Natural killer cell (primary cell): ENCODE results near the gene CMPK1. TPM values are rescaled to one million over a fixed set of nuclear protein-coding genes. Genes with fewer than 3 reads are reported as not detected.

ENCODE experiments used
- ATAC-seq, 3 donors: fragments of 150-1000 bp in 2 of 3; fragments of 200-7000 bp in 1 of 3; cut with Tn5 transposase; 1 replicate in 1 of 3; 2 replicates in 2 of 3; pipeline ENCODE4 v1.10.0; 2021; ENCODE audit warnings: mild to moderate bottlenecking in 2 of 3, moderate library complexity in 2 of 3
- DNase-seq, 2 donors: peaks; one replicate each; pipeline versions ENCODE4 v3.0.0 to v3.0.0-alpha.2; 2013 to 2021; ENCODE audit warnings: mixed read lengths in 1 of 2
- H3K27ac ChIP-seq: one replicate; pipeline ENCODE4 v1.5.1; 2013; ENCODE audit warnings: mild to moderate bottlenecking, low read length
- H3K27me3 ChIP-seq: one replicate; pipeline ENCODE4 v1.6.1; 2013; ENCODE audit warnings: low read length; ENCODE audit not compliant: control insufficient read depth, insufficient read depth
- H3K36me3 ChIP-seq: one replicate; pipeline ENCODE4 v1.6.1; 2013; ENCODE audit warnings: low read length; ENCODE audit not compliant: control insufficient read depth, insufficient read depth
- H3K4me1 ChIP-seq: one replicate; pipeline ENCODE4 v1.6.1; 2013; ENCODE audit warnings: low read length; ENCODE audit not compliant: control insufficient read depth, insufficient read depth
- H3K4me3 ChIP-seq: one replicate; pipeline ENCODE4 v1.5.1; 2013; ENCODE audit warnings: low read length
- H3K9me3 ChIP-seq: one replicate; pipeline ENCODE4 v1.6.1; 2013; ENCODE audit warnings: low read length; ENCODE audit not compliant: control insufficient read depth, insufficient read depth
- H3K27ac Mint-ChIP-seq, 2 donors: one replicate each; pipeline ENCODE4 v1.8.0; 2022; ENCODE audit warnings: mild to moderate bottlenecking in 2 of 2, mixed read lengths in 2 of 2, moderate library complexity in 1 of 2
- H3K27me3 Mint-ChIP-seq, 2 donors: one replicate each; pipeline ENCODE4 v1.8.0; 2022; ENCODE audit warnings: low read depth in 2 of 2, mixed read lengths in 2 of 2
- H3K36me3 Mint-ChIP-seq: one replicate; pipeline ENCODE4 v1.8.0; 2022; ENCODE audit warnings: mixed read lengths
- H3K4me1 Mint-ChIP-seq, 2 donors: one replicate each; pipeline ENCODE4 v1.8.0; 2022; ENCODE audit warnings: mixed read lengths in 2 of 2
- H3K4me3 Mint-ChIP-seq: one replicate; pipeline ENCODE4 v1.8.0; 2022; ENCODE audit warnings: mild to moderate bottlenecking, moderate library complexity, mixed read lengths
- H3K9me3 Mint-ChIP-seq, 2 donors: one replicate each; pipeline ENCODE4 v1.8.0; 2022; ENCODE audit warnings: mixed read lengths in 2 of 2
- WGBS: methylation state at CpG from one replicate; pipeline ENCODE4 v1.1.7; 2013; ENCODE audit warnings: missing lambda C conversion rate; ENCODE audit not compliant: insufficient coverage; 5-methylcytosine and 5-hydroxymethylcytosine counted together
- intact Hi-C: fragments of 100-400 bp; cut with micrococcal nuclease; formaldehyde crosslinking; loops from one replicate; pipeline ENCODE4 v1.14.2; 2022
- total RNA-seq, 4 donors: library from RNA; stranded (reverse); fragments of 120-200 nt in 1 of 4; gene quantifications; one replicate each; pipeline versions ENCODE4 v1.2.3 to v1.2.4, GENCODE V29; 2013 to 2022
- TF ChIP-seq, protein P1 (sequence below): fragments of 200-600 bp; IDR thresholded peaks from one replicate; pipeline ENCODE4 v1.8.0; 2022; ENCODE audit warnings: antibody characterized with exemption

The CMPK1 gene
- total RNA-seq, 3 donors from 2014 or later (not counting 1 experiment from before 2014, with no cell fraction given): 70.6 to 76.1 (median 74.1) TPM

DNA sequence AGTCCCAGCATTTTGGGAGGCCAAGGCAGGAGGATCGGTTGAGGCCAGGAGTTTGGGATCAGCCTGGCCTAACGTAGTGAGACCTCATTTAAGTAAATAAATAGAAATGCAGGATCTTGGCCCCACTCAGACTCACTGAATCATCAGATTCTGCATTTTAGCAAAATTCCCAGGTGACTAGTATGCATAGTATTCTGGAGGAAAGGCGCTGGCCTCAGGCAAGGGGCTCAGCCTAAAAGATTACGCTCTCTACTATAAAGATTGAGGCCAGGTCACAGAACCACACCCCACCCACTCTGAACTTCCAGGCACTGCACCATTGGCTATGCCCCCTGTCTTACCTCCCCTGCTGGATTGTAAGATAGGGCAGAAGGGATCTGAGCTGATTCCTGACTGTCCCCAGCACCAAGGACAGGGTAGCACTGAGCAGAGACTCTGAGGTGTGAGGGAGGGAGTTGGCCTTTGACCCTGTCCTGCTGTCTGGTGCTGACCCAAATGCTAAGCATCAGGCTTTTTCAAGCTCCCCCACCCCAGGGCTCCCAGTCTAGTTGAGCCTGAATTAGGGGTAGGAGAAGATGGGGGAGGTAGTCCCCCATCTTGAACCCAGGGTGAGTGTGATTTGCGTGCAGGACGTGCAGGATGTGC lies 85.2 kb downstream of the CMPK1 start:
- no peak for DNase-seq
- H3K27ac ChIP-seq: no peak overlapping the region
- no peak overlapping the region for H3K4me3 Mint-ChIP-seq
- TF ChIP-seq, protein P1, sequence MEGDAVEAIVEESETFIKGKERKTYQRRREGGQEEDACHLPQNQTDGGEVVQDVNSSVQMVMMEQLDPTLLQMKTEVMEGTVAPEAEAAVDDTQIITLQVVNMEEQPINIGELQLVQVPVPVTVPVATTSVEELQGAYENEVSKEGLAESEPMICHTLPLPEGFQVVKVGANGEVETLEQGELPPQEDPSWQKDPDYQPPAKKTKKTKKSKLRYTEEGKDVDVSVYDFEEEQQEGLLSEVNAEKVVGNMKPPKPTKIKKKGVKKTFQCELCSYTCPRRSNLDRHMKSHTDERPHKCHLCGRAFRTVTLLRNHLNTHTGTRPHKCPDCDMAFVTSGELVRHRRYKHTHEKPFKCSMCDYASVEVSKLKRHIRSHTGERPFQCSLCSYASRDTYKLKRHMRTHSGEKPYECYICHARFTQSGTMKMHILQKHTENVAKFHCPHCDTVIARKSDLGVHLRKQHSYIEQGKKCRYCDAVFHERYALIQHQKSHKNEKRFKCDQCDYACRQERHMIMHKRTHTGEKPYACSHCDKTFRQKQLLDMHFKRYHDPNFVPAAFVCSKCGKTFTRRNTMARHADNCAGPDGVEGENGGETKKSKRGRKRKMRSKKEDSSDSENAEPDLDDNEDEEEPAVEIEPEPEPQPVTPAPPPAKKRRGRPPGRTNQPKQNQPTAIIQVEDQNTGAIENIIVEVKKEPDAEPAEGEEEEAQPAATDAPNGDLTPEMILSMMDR: no peak
- WGBS: 94% methylated on average over 6 of the region's 6 CpGs
- no peaks in the 10 kb centered on the region for H3K9me3 Mint-ChIP-seq
- peaks cover 36 to 40% of the 10 kb centered on the region in 2 donors for H3K27me3 Mint-ChIP-seq
- H3K4me1 ChIP-seq: peaks cover 2% of the 10 kb centered on the region
- peaks cover 0 to 11% of the 10 kb centered on the region in 2 donors for H3K4me1 Mint-ChIP-seq
- H3K4me3 ChIP-seq: no peak overlapping the region
- H3K36me3 Mint-ChIP-seq: no peaks in the 10 kb centered on the region
- H3K27me3 ChIP-seq: peaks cover 17% of the 10 kb centered on the region
- no peaks in the 10 kb centered on the region for H3K9me3 ChIP-seq
- intact Hi-C loops: no loop called here
- no peaks in the 10 kb centered on the region for H3K36me3 ChIP-seq
- H3K27ac Mint-ChIP-seq: no peak overlapping the region
- ATAC-seq: no peak

DNA sequence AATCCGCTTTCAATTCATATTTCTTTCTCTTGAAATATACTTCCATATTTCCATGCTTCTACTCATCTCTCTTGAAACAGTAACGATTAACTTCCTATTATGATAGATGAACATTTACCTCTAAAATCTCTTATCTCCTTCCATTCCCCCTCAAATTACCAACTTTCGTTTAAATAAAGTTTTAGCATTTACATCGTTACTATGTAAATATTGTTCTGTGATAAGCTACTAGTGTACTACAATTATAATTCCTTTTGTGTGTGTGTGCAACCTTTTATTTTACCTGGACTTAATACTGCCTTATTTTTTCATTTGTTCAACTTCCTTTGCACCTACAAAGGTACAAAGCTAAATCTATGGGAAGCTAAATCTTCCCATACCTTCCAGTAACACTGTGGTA lies 87.0 kb downstream of the CMPK1 start:
- Histone ChIP-seq H3K27ac (no peak overlapping the region), H3K27me3 (peaks cover 10% of the 10 kb centered on the region), H3K4me1 (peaks cover 2% of the 10 kb centered on the region), H3K9me3 (no peaks in the 10 kb centered on the region), H3K4me3 (no peak overlapping the region), H3K36me3 (no peaks in the 10 kb centered on the region)
- intact Hi-C loops: no loop called here
- ATAC-seq: no peak
- 100% methylated on average over 2 of the region's 4 CpGs for WGBS
- Mint-ChIP-seq H3K9me3 (no peaks in the 10 kb centered on the region), H3K27ac (no peak overlapping the region), H3K27me3 (peaks cover 22 to 31% of the 10 kb centered on the region in 2 donors), H3K4me1 (peaks cover 7 to 21% of the 10 kb centered on the region in 2 donors), H3K4me3 (no peak overlapping the region), H3K36me3 (no peaks in the 10 kb centered on the region)
- TF ChIP-seq, protein P1: no peak
- DNase-seq: no peak

DNA sequence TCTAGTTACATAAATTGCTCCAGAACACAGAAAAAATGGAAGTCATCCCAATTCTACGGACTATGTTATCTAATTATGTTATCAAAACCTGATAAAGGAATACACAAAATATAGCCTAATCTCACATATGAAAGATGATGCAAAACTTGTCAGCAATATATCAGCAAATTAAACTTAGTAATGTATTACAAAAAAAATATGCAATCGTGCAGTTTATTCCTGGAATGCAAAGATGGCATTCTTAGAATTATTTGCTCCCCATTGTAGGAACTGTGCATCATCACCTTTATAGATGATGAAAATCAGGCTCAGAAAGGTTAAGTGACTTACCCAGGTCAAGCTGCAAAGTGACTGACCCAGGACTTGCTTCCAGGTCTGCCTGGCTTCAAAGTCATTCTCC lies 90.3 kb downstream of the CMPK1 start:
- Mint-ChIP-seq H3K4me1 (peaks cover 12 to 16% of the 10 kb centered on the region in 2 donors), H3K36me3 (no peaks in the 10 kb centered on the region), H3K27me3 (peaks cover 4 to 7% of the 10 kb centered on the region in 2 donors), H3K27ac (no peak overlapping the region), H3K4me3 (no peak overlapping the region), H3K9me3 (no peaks in the 10 kb centered on the region)
- intact Hi-C loops: no loop called here
- DNase-seq: no peak
- no peaks in the 10 kb centered on the region for H3K27me3 ChIP-seq
- H3K4me3 ChIP-seq: no peak overlapping the region
- ATAC-seq: no peak
- no peaks in the 10 kb centered on the region for H3K9me3 ChIP-seq
- H3K27ac ChIP-seq: no peak overlapping the region
- TF ChIP-seq, protein P1: no peak
- WGBS: 29% methylated on average over 1 of the region's 2 CpGs
- H3K4me1 ChIP-seq: no peaks in the 10 kb centered on the region
- no peaks in the 10 kb centered on the region for H3K36me3 ChIP-seq
